Osteocyte (in vitro differentiated cells): ENCODE results near the gene SQOR. TPM values are rescaled to one million over a fixed set of nuclear protein-coding genes. Genes with fewer than 3 reads are reported as not detected.

ENCODE experiments used
- DNase-seq: peaks from one replicate; pipeline ENCODE4 v3.0.0; 2021; ENCODE audit warnings: mixed read lengths; ENCODE audit not compliant: unreplicated experiment; ENCODE audit errors: extremely low spot score
- H3K27ac Mint-ChIP-seq: one replicate; pipeline ENCODE4 v1.8.0; 2021; ENCODE audit warnings: mild to moderate bottlenecking, mixed read lengths; ENCODE audit not compliant: unreplicated experiment
- H3K27me3 Mint-ChIP-seq: one replicate; pipeline ENCODE4 v1.8.0; 2021; ENCODE audit warnings: mixed read lengths; ENCODE audit not compliant: unreplicated experiment
- H3K36me3 Mint-ChIP-seq: one replicate; pipeline ENCODE4 v1.8.0; 2021; ENCODE audit warnings: mixed read lengths; ENCODE audit not compliant: unreplicated experiment
- H3K4me1 Mint-ChIP-seq: one replicate; pipeline ENCODE4 v1.8.0; 2021; ENCODE audit warnings: mixed read lengths; ENCODE audit not compliant: unreplicated experiment
- H3K4me3 Mint-ChIP-seq: one replicate; pipeline ENCODE4 v1.8.0; 2021; ENCODE audit warnings: mild to moderate bottlenecking, moderate library complexity, mixed read lengths; ENCODE audit not compliant: unreplicated experiment
- H3K9me3 Mint-ChIP-seq: one replicate; pipeline ENCODE4 v1.8.0; 2021; ENCODE audit warnings: mixed read lengths; ENCODE audit not compliant: unreplicated experiment
- total RNA-seq: library from RNA; stranded (reverse); gene quantifications from 2 replicates; pipeline ENCODE4 v1.2.1, GENCODE V29; 2021
- TF ChIP-seq, protein P1 (sequence below): fragments of 200-600 bp; sonication (generic); IDR thresholded peaks from 2 replicates; pipeline ENCODE4 v1.5.0; 2021; ENCODE audit warnings: antibody characterized with exemption, mild to moderate bottlenecking, moderate library complexity

Gene SQOR
- total RNA-seq, 1 donor from 2014 or later, result 22.6 TPM

- DNase-seq, result no peak
- TF ChIP-seq, protein P1, sequence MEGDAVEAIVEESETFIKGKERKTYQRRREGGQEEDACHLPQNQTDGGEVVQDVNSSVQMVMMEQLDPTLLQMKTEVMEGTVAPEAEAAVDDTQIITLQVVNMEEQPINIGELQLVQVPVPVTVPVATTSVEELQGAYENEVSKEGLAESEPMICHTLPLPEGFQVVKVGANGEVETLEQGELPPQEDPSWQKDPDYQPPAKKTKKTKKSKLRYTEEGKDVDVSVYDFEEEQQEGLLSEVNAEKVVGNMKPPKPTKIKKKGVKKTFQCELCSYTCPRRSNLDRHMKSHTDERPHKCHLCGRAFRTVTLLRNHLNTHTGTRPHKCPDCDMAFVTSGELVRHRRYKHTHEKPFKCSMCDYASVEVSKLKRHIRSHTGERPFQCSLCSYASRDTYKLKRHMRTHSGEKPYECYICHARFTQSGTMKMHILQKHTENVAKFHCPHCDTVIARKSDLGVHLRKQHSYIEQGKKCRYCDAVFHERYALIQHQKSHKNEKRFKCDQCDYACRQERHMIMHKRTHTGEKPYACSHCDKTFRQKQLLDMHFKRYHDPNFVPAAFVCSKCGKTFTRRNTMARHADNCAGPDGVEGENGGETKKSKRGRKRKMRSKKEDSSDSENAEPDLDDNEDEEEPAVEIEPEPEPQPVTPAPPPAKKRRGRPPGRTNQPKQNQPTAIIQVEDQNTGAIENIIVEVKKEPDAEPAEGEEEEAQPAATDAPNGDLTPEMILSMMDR, result peak; percentile 62
- Mint-ChIP-seq H3K36me3 (peaks cover 14% of the 10 kb centered on the region), H3K4me3 (no peak overlapping the region), H3K27me3 (no peaks in the 10 kb centered on the region), H3K27ac (no peak overlapping the region), H3K4me1 (peaks cover 8% of the 10 kb centered on the region), H3K9me3 (no peaks in the 10 kb centered on the region)
Measured at GRCh38 chr15:45611305-45611704, 23.5 kb upstream of the SQOR start.

- Mint-ChIP-seq H3K27me3 (no peaks in the 10 kb centered on the region), H3K27ac (peak overlapping the region; percentile 37), H3K36me3 (peaks cover 8% of the 10 kb centered on the region), H3K4me3 (no peak overlapping the region), H3K4me1 (peaks cover 8% of the 10 kb centered on the region), H3K9me3 (no peaks in the 10 kb centered on the region)
- TF ChIP-seq, protein P1, result no peak
- no peak for DNase-seq
Measured at GRCh38 chr15:45612790-45613415, 21.9 kb upstream of the SQOR start.

- H3K36me3 Mint-ChIP-seq, result no peaks in the 10 kb centered on the region
- DNase-seq, result no peak
- TF ChIP-seq, protein P1, result no peak
- no peaks in the 10 kb centered on the region for H3K9me3 Mint-ChIP-seq
- H3K4me3 Mint-ChIP-seq, result no peak overlapping the region
- no peak overlapping the region for H3K27ac Mint-ChIP-seq
- H3K27me3 Mint-ChIP-seq, result no peaks in the 10 kb centered on the region
- H3K4me1 Mint-ChIP-seq, result peaks cover 8% of the 10 kb centered on the region
Measured at GRCh38 chr15:45616901-45617323, 17.9 kb upstream of the SQOR start.

- Mint-ChIP-seq H3K4me1 (no peaks in the 10 kb centered on the region), H3K9me3 (peaks cover under 1% of the 10 kb centered on the region), H3K27ac (no peak overlapping the region), H3K36me3 (no peaks in the 10 kb centered on the region), H3K4me3 (no peak overlapping the region), H3K27me3 (peaks cover 4% of the 10 kb centered on the region)
- TF ChIP-seq, protein P1, result no peak
- DNase-seq, result no peak
Measured at GRCh38 chr15:45618813-45619212, 16.0 kb upstream of the SQOR start.

GRCh38 chr15:45628136-45628535, 6.7 kb upstream of the SQOR start:
- TF ChIP-seq, protein P1, result no peak
- peaks cover 22% of the 10 kb centered on the region for H3K9me3 Mint-ChIP-seq
- peaks cover 2% of the 10 kb centered on the region for H3K27me3 Mint-ChIP-seq
- H3K36me3 Mint-ChIP-seq, result peaks cover 7% of the 10 kb centered on the region
- peak; percentile 32 for DNase-seq
- no peak overlapping the region for H3K27ac Mint-ChIP-seq
- peaks cover 10% of the 10 kb centered on the region for H3K4me1 Mint-ChIP-seq
- H3K4me3 Mint-ChIP-seq, result no peak overlapping the region
